ENCODE data around the gene FGD3. TPM values are rescaled to one million over a fixed set of nuclear protein-coding genes. Genes with fewer than 3 reads are reported as not detected.

Gene FGD3
- polyA plus RNA-seq, 1 experiment: not detected

DNA sequence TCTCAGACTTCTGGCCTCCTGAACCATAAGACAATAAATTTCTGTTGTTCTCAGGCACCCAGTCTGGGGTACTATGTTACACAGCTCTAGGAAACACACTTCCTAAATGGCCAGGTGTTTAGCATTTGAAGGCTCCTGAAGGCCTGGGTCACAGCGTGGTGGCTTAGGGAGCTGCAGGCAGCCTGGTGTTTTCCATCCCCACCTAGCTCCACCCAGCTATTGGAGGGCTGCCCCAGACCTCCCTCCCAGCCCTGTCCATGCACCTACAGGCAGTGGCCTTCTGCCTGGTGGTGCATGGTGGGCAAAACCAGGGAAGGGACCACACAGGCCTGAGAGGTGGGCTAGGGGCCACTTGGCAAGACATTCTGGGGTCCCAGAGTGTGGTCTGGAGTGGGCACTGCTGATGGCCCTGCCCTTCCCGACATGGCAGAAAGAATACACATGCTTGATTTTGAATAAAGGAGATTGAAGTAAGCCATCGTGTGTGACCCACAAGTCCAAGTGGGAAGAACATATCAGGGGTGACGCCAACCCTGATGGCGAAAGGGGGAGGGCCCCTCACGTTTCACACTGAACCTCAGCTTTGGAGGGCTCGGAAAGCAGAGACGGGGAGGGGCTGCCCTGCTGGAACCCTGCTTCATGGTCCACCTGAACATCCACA is 109.8 kb downstream of the FGD3 start:
- no peak overlapping the region for H3K4me3 ChIP-seq (ENCODE audit: low read depth, low read length)
- ChIA-PET POLR2A (interaction anchor here (0.6 kb wide), 1 partner anchor 9 kb away, joined by 3 read pairs; no protein-coding TSS in a partner anchor), CTCF (no interaction called here)
- H3K9me3 ChIP-seq (ENCODE audit: control insufficient read depth, insufficient read depth, low read length): no peaks in the 10 kb centered on the region
- peaks cover 12% of the 10 kb centered on the region for H3K27me3 ChIP-seq (ENCODE audit: control insufficient read depth, insufficient read depth, low read length)
- TF ChIP-seq, protein P1, sequence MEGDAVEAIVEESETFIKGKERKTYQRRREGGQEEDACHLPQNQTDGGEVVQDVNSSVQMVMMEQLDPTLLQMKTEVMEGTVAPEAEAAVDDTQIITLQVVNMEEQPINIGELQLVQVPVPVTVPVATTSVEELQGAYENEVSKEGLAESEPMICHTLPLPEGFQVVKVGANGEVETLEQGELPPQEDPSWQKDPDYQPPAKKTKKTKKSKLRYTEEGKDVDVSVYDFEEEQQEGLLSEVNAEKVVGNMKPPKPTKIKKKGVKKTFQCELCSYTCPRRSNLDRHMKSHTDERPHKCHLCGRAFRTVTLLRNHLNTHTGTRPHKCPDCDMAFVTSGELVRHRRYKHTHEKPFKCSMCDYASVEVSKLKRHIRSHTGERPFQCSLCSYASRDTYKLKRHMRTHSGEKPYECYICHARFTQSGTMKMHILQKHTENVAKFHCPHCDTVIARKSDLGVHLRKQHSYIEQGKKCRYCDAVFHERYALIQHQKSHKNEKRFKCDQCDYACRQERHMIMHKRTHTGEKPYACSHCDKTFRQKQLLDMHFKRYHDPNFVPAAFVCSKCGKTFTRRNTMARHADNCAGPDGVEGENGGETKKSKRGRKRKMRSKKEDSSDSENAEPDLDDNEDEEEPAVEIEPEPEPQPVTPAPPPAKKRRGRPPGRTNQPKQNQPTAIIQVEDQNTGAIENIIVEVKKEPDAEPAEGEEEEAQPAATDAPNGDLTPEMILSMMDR (IDR thresholded peaks at IDR 0.05; ENCODE audit: low read depth, low read length): no peak
- no peak overlapping the region for H3K27ac ChIP-seq (ENCODE audit: low read depth, low read length)
- no peak for DNase-seq (ENCODE audit: low read depth, low spot score)

DNA sequence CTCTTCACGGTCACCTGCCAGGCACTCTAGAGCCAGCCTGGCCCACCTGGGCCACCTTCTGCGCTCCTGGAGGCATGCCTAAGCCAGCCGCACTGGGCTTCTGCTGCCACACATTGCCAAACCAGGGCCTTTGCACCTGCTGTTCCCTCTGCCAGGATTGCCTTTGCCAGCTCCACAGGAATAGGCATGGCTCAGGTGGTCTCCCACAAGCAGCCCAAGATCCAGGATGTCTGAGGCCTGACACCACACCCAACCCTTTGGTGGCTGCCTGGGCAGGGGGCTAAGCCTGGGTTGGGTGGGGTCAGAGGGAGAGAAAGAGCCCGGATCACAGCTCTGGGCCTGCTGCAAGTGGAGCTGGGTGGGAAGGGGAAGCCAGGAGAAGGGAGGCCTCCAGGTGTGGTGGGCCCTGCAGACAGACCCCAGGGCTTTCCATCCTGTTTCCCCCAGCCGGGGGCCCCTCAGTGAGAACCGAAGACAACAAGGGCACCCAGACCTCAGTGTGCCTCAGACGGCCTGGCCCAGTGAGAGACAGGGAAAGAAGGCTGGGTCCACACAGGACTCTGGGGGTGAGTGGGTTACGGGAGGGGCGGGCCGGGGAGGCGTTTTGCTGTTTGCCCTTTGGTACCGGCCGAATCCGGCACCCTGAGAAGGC is 110.5 kb downstream of the FGD3 start:
- Histone ChIP-seq H3K27ac (ENCODE audit: low read depth, low read length) (no peak overlapping the region), H3K27me3 (ENCODE audit: control insufficient read depth, insufficient read depth, low read length) (peaks cover 14% of the 10 kb centered on the region), H3K4me3 (ENCODE audit: low read depth, low read length) (no peak overlapping the region), H3K9me3 (ENCODE audit: control insufficient read depth, insufficient read depth, low read length) (no peaks in the 10 kb centered on the region)
- ChIA-PET POLR2A (interaction anchor here (0.6 kb wide), 1 partner anchor 10 kb away, joined by 3 read pairs; no protein-coding TSS in a partner anchor), CTCF (no interaction called here)
- DNase-seq (ENCODE audit: low read depth, low spot score): no peak
- TF ChIP-seq, protein P1 (IDR thresholded peaks at IDR 0.05; ENCODE audit: low read depth, low read length): no peak

- POLR2A ChIA-PET: no interaction called here
- Histone ChIP-seq H3K27ac (ENCODE audit: low read depth, low read length) (no peak within 1 kb of the TSS), H3K4me3 (ENCODE audit: low read depth, low read length) (peak within 1 kb of the TSS; percentile 44), H3K27me3 (ENCODE audit: control insufficient read depth, insufficient read depth, low read length) (peaks cover 12% of the 10 kb centered on the region), H3K9me3 (ENCODE audit: control insufficient read depth, insufficient read depth, low read length) (no peaks in the 10 kb centered on the region)
- TF ChIP-seq, protein P1 (IDR thresholded peaks at IDR 0.05; ENCODE audit: low read depth, low read length): no peak
- CTCF ChIA-PET: no interaction called here
- DNase-seq (ENCODE audit: low read depth, low spot score): no peak
Observed at GRCh38 chr9:93058355-93059010, 111.2 kb downstream of the FGD3 start, which contains the start of gene SUSD3. TSS of gene SUSD3 (plus strand) at chr9:93058701. CDS start at chr9:93058743, 42 bp downstream.

- Histone ChIP-seq H3K4me3 (ENCODE audit: low read depth, low read length) (peak overlapping the region; percentile 44), H3K27ac (ENCODE audit: low read depth, low read length) (no peak overlapping the region), H3K9me3 (ENCODE audit: control insufficient read depth, insufficient read depth, low read length) (no peaks in the 10 kb centered on the region), H3K27me3 (ENCODE audit: control insufficient read depth, insufficient read depth, low read length) (peaks cover 7% of the 10 kb centered on the region)
- TF ChIP-seq, protein P1 (IDR thresholded peaks at IDR 0.05; ENCODE audit: low read depth, low read length): no peak
- CTCF ChIA-PET: no interaction called here
- POLR2A ChIA-PET: no interaction called here
- no peak for DNase-seq (ENCODE audit: low read depth, low spot score)
Observed at GRCh38 chr9:93059011-93059714, 111.8 kb downstream of the FGD3 start.
